ENCODE results near the gene BEST3.
"Not testable (repeated sequence)": the region's sequence is repeated elsewhere in the genome, so short reads cannot be mapped to it uniquely, and the experiment has no call there.

BEST3 gene

DNA sequence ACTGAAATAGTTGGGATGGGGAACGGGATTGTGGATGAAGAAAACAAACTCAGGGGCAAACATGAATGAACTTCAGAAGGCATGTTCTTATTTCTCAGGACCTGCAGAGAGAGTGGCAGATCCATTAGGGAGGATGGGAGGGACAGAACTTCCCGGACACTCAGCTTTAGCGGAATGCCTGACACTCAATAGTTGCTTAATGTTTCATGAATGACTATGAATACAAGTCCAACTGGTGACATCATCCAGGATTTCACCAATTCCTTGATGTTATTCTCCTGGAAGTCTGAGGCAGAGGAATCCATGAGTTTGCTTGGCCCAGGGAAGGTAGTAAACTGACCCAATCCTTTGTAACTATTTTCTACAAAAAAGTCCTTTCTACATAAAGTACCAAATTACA, 50.6 kb downstream of the BEST3 start:
- no peak for DNase-seq (ENCODE audit: low read depth)

DNA sequence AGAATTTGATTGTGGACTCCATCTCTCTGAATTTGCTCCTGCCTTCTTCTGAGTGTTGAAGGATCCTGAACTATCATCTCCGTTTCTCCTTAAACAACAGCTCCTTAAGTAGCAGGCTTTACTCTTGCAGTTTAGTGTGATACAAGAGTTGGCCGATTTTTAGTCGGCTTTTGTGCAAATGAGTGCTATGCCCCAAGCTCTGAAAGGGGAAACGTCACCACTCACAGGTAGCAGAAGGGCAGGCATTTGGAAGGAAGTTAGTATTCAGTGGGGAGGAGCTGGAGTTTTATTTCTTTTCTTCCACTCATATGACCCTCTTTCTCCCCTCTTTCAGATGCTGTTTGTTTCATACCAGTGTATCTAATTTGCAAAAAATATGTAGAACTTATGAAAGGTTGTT, 51.9 kb downstream of the BEST3 start:
- DNase-seq (ENCODE audit: low read depth), result no peak

- no peak for DNase-seq (ENCODE audit: low read depth)
Measured at GRCh38 chr12:69645031-69645430, 54.1 kb downstream of the BEST3 start.

DNA sequence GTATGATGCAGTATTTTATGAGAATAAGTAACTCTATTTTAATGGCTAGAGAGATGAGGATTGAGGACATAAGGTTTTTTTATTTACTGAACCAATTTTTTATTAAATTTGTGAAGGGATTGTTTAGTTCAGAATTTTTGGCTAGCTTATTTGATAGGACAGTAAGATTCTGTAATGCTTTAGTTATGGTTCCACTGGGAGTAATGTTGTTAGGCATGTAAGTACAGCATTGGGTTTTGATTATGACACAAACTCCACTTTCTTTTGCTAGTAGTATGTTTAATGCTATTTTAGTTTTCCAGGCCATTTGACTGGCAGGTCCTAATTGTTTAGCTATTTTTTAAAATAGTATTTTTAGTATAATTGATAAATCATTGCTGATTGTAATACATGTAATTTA, 54.6 kb downstream of the BEST3 start:
- no peak for DNase-seq (ENCODE audit: low read depth)

DNA sequence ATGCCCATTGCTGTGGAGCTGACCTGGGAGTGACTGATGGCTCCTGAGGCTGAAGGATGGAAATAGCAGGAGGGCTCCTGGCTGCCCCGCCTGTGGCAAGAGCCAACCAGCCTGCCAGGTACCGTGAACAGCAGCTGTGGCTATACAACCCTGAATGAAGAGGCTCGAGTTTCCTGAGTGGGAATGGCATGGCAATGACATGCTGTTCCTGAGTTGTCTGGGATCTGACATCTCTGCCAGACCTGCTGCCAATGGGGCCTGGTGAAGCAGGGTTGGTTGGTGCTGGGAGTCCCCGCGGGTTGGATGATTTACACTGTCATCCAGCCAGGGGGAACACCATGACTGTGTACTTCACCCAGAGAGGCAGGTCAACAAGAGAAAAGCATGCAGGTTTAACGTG, 56.6 kb downstream of the BEST3 start:
- no peak for DNase-seq (ENCODE audit: low read depth)

- no peak for DNase-seq (ENCODE audit: low read depth)
Measured at GRCh38 chr12:69641546-69641945, 57.6 kb downstream of the BEST3 start.

DNA sequence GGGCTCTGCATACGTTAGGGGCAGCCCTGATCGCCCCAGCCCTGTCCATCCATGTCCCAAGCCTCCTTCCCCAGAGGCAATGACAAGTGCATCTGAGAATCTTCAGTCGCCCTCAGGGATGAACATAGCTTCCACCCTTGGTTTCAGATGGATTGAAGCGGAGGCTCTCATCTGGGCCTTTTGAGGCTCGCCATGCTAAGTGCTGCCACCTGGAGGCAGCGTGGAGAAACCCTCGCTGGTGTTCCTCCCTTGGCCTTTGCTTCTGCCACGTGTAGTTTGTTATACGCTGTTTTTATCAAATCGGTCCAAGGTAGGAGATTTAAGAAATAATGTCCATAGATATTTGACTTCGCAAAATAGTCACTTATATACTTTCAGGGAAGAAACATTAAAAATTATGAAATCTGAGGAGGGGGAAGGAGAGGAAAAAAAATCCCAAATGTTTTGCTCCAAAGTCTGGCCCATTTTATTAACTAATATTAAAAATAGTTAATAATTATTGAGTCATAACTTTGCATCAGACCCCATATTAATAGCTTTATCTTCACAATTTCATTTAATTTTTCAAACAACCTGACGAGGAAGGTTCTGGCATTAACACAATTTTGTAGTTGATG, 59.6 kb downstream of the BEST3 start:
- DNase-seq (ENCODE audit: low read depth), result peak; percentile 4

DNA sequence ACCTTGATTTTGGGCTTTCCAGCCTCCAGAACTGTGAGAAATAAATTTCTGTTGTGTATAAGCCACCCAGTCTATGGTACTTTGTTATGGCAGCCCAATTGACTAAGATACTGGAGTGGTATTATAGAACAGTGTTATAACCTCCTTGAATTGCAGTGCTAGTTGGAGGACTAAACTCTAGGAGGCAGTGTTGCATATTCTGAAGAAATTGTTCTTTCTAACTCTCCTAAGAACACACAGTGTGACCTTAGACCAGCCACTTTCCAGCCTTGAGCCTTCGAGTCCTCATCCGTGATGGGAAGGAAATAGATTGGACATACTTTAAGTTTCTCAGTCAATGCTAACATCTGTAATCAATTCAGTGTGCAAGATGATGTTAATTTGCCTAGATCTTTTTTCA, 66.0 kb downstream of the BEST3 start:
- no peak for DNase-seq (ENCODE audit: low read depth)

DNA sequence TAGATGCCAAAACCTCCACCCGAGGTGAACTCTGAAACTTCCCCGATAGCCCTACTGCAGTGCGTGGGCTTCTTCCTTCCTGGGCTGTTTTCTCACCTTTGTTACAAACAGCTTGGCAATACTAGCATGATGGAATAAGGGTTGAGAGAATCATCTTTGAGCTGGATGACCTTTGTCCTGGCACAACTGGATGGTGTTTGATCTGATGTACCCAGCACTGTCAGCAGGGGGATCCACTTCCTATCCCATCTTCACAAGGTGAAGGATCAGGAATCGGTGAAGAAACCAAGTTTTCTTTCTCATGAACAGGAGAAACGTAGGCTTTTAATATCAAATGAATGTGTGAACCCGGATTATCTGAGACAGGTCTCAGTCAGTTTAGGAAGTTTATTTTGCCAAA, 68.9 kb downstream of the BEST3 start:
- DNase-seq (ENCODE audit: low read depth), result no peak

- DNase-seq (ENCODE audit: low read depth), result no peak
Measured at GRCh38 chr12:69627501-69627900, 71.6 kb downstream of the BEST3 start.

GRCh38 chr12:69623970-69624369, 75.1 kb downstream of the BEST3 start:
- no peak for DNase-seq (ENCODE audit: low read depth)

- no peak for DNase-seq (ENCODE audit: low read depth)
Measured at GRCh38 chr12:69621551-69621950, 77.6 kb downstream of the BEST3 start.

GRCh38 chr12:69620921-69621320, 78.2 kb downstream of the BEST3 start:
- DNase-seq (ENCODE audit: low read depth), result no peak

DNA sequence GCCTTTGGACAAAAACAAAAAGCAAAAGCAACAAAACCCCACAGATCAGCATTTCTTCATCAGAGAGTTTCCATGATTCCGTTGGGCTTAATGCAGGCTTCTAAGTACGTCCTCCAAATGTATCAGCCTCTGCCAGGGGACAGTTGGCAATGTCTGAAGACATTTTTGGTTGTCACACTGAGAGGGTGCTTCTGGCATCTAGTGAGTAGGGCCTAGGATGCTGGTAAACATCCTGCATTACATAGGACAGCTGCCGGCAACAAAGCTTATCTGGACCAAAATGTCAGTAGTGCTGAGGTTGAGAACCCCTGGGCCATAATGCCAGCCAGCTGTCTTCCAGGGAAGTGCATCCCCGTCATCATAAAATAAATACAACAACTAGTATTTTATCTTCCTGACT, 79.0 kb downstream of the BEST3 start:
- no peak for DNase-seq (ENCODE audit: low read depth)

DNA sequence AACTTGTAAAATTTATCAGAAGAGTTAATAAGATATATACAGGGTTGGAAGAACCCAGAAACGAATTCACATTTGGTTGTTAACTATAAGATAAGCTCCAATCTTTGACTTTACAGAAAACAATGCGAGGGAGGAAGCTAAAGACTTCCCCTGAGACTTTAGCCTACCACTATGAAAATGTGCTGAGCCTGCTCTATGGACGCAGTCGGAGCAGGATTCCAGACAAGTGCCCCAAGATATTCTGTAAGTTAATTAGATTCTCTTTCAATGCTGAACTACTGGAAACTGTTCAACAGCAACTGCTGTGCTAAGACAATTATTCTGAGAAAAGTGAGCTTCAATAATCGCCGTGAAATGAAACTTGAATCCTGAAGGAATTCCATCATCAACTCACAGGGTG, 80.1 kb downstream of the BEST3 start:
- DNase-seq (ENCODE audit: low read depth), result no peak

DNA sequence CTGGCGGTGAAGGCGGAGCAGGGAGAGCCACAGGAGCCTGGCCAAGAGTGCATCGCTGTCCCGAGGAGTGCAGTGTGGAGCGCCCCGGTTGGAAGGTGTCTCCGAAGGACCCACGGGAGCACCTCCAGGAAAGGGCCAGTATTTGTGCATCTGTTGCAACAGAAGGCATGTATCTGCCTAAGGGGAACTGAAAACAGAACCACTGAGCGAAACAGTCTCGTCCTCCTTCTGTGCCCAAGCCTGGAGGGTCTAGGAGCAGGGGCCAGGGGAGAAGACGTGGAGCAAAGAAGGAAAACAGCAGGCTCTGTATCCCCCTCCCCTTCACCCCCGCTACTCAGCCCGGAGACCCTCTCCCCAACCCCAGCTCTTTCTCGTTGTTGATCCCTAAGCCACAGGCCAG, 83.1 kb downstream of the BEST3 start:
- DNase-seq (ENCODE audit: low read depth), result no peak

GRCh38 chr12:69613351-69613750, 85.8 kb downstream of the BEST3 start:
- no peak for DNase-seq (ENCODE audit: low read depth)

DNA sequence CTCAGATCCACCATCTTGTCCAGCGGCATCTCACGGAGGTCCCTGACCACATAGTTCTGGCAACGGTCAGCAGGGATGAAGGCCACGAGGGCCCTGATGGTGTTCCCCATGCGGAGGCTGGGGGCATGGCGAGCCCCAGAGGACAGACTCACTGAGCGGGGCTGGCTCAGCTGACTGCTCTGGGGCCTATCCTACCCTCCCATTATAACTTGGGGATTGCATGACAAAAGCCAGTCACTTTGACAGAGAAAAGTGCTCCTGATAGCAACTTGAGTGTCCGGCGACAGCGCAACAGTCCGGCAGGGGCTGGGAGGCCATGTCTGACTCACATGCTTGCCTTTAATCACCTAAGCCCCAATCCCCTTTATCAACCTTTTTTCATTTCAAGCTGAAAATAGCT, 88.4 kb downstream of the BEST3 start, which contains the start of gene LRRC10:
TSS of gene LRRC10 (minus strand) at position 179 of the 400 bp plus-strand sequence. CDS start at position 110, 69 bp downstream.
- DNase-seq (ENCODE audit: low read depth), result no peak

DNA sequence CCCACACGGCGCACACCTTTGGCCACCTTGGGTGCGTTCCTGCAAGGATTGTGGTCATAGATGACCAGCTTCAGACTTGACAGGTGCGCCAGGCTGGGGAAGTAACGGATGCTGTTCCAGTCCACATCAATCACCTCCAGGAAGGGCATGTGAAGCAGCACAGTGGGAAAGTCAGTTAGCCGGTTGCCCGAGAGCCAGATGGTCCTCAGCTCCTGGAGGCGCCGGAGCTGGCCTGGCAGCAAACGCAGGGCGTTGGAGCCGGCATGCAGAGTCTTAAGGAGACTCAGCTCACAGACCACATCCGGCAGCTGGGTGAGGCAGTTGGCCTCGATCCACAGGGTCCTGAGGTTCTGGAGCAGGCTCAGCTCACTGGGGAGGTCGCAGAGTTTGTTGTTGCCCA, 89.0 kb downstream of the BEST3 start:
- no peak for DNase-seq (ENCODE audit: low read depth)

DNA sequence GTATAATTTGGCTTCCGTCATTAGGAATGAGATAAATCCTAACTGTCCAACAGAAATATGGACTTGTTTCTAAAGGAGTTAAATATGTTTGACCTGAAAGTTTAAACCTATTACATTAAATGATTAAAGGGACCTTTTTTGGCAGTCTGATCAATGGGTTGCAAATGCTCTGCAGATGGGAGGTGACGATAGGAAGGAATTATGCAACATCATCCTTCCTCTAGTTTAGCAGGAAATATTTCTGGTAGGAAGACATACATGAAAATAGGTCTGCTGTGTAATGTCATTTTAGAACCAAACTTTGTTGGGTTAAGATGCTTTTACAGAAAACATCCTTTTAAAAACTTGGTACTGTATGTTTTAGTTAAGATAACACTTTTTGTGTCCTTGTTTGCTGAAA, 91.0 kb downstream of the BEST3 start:
- DNase-seq (ENCODE audit: low read depth), result no peak

- not testable (repeated sequence) for DNase-seq (ENCODE audit: low read depth)
Measured at GRCh38 chr12:69604275-69604674, 94.8 kb downstream of the BEST3 start.

All from T-helper 22 cell (primary cell).